Measurements from ENCODE around the gene ALDH6A1. TPM values are rescaled to one million over a fixed set of nuclear protein-coding genes. Genes with fewer than 3 reads are reported as not detected.
A peak's percentile ranks its signal among the peaks of the same experiment; 100 is the strongest.

Gene ALDH6A1
- total and polyA plus RNA-seq, 2 of the 13 experiments (the other 11 are each of a cell fraction or from before 2014, with no cell fraction given), result 26.9 to 49.9 TPM

GRCh38 chr14:74018586-74019407 lies 65.5 kb downstream of the ALDH6A1 start, which contains the start of the genes BBOF1 and ENTPD5 (continued):
- TF ChIP-seq ZNF124 (CRISPR knock-in tag; IDR thresholded peaks at IDR 0.05), result no peak
- TF ChIP-seq CBX2 (IDR thresholded peaks at IDR 0.05; ENCODE audit: low read depth, low read length), result no peak
- no peak for TF ChIP-seq CBX2 (CRISPR knock-in tag; IDR thresholded peaks at IDR 0.05; ENCODE audit: low read depth)
- TF ChIP-seq NFAT5 (CRISPR knock-in tag; IDR thresholded peaks at IDR 0.05), result 0 out of 2 replicates have a peak, but pooled peaks have one; percentile 13
- TF ChIP-seq TOPORS (CRISPR knock-in tag; IDR thresholded peaks at IDR 0.05), result peak; percentile 77; the same call in 1 of the 2 replicates
- no peak for TF ChIP-seq NFRKB (IDR thresholded peaks at IDR 0.05)
- TF ChIP-seq DRAP1 (CRISPR knock-in tag; IDR thresholded peaks at IDR 0.05), result no peak; the same call in 1 of the 2 replicates
- no peak for TF ChIP-seq REL (CRISPR knock-in tag; conservative IDR thresholded peaks at IDR 0.05)
- no peak for TF ChIP-seq ZNF367 (CRISPR knock-in tag; IDR thresholded peaks at IDR 0.05; ENCODE audit: borderline replicate concordance)
- peak; percentile 79 for TF ChIP-seq GMEB1 (CRISPR knock-in tag; IDR thresholded peaks at IDR 0.05; ENCODE audit: borderline replicate concordance)
- no peak for TF ChIP-seq PHB2 (IDR thresholded peaks at IDR 0.05; ENCODE audit: partially characterized antibody)
- TF ChIP-seq HOXA7 (CRISPR knock-in tag; IDR thresholded peaks at IDR 0.05), result no peak
- no peak; the same call in none of the 2 replicates for TF ChIP-seq RAD21 (CRISPR knock-in tag; IDR thresholded peaks at IDR 0.05)
- no peak for TF ChIP-seq ZFP36 (IDR thresholded peaks at IDR 0.05; ENCODE audit: borderline replicate concordance, low read depth, low read length, partially characterized antibody)
- no peak for TF ChIP-seq ZNF766 (CRISPR knock-in tag; IDR thresholded peaks at IDR 0.05; ENCODE audit: borderline replicate concordance)
- no peak for TF ChIP-seq CCDC6 (CRISPR knock-in tag; IDR thresholded peaks at IDR 0.05)
- TF ChIP-seq KDM1A (CRISPR knock-in tag; IDR thresholded peaks at IDR 0.05), result no peak
- peak; percentile 56; the same call in 1 of the 2 replicates for TF ChIP-seq ZNF34 (CRISPR knock-in tag; IDR thresholded peaks at IDR 0.05; ENCODE audit: borderline replicate concordance)
- no peak for TF ChIP-seq MBNL3 (CRISPR knock-in tag; conservative IDR thresholded peaks at IDR 0.05)

Measured in HepG2 (cell line).